Activated CD8-positive, alpha-beta memory T cell treated with anti-CD3 and anti-CD28 coated beads for 1 hour (primary cell): ENCODE results near the gene PRR36.

ENCODE experiments used
- DNase-seq, 2 donors: peaks; one replicate each; pipeline ENCODE4 v3.0.0-alpha.2; 2020; ENCODE audit warnings: low read depth in 1 of 2; ENCODE audit errors: extremely low read depth in 1 of 2

Gene PRR36

GRCh38 chr19:7848779-7849457 lies 25.3 kb downstream of the PRR36 start:
- DNase-seq = no peak

- no peak for DNase-seq
Measured at GRCh38 chr19:7847664-7848063, 26.5 kb downstream of the PRR36 start.

- DNase-seq = no peak
Measured at GRCh38 chr19:7846155-7846646, 28.0 kb downstream of the PRR36 start.

GRCh38 chr19:7845390-7846154 lies 28.6 kb downstream of the PRR36 start:
- DNase-seq = no peak

GRCh38 chr19:7844951-7845350 lies 29.2 kb downstream of the PRR36 start:
- DNase-seq = no peak

GRCh38 chr19:7844405-7844804 lies 29.8 kb downstream of the PRR36 start:
- DNase-seq = no peak

- no peak for DNase-seq
Measured at GRCh38 chr19:7843521-7843920, 30.7 kb downstream of the PRR36 start.

GRCh38 chr19:7842661-7843294 lies 31.4 kb downstream of the PRR36 start:
- DNase-seq = no peak

- DNase-seq = no peak
Measured at GRCh38 chr19:7841751-7842660, 32.2 kb downstream of the PRR36 start.

- DNase-seq = no peak
Measured at GRCh38 chr19:7840629-7841028, 33.6 kb downstream of the PRR36 start.

GRCh38 chr19:7839476-7839875 lies 34.7 kb downstream of the PRR36 start:
- no peak for DNase-seq

- no peak for DNase-seq
Measured at GRCh38 chr19:7833225-7834099, 40.7 kb downstream of the PRR36 start.

- DNase-seq = no peak
Measured at GRCh38 chr19:7832781-7833180, 41.4 kb downstream of the PRR36 start.

GRCh38 chr19:7832009-7832408 lies 42.2 kb downstream of the PRR36 start:
- DNase-seq = no peak

GRCh38 chr19:7831452-7831851 lies 42.7 kb downstream of the PRR36 start:
- no peak for DNase-seq

- no peak for DNase-seq
Measured at GRCh38 chr19:7830823-7831222, 43.4 kb downstream of the PRR36 start.

GRCh38 chr19:7830272-7830771 lies 43.9 kb downstream of the PRR36 start:
- no peak for DNase-seq

GRCh38 chr19:7829561-7830271 lies 44.5 kb downstream of the PRR36 start, which contains the start of gene EVI5L:
Gene EVI5L, plus strand, starts transcription at chr19:7830218. Its CDS starts 16,325 bp downstream, at chr19:7846543.
- DNase-seq = peak; percentile 98 to 99

GRCh38 chr19:7829166-7829520 lies 45.0 kb downstream of the PRR36 start:
- DNase-seq = no peak
